DOHH2 (cell line): ENCODE data around the gene ALDH1B1.

Source experiments
- CTCF ChIP-seq: fragments of 200-600 bp; sonication (generic); IDR thresholded peaks from one replicate; pipeline ENCODE4 v1.5.1; 2014; ENCODE audit warnings: antibody characterized with exemption, mild to moderate bottlenecking, low read depth, low read length; ENCODE audit not compliant: poor library complexity, severe bottlenecking
- EZH2phosphoT487 ChIP-seq: fragments of 200-600 bp; sonication (generic); IDR thresholded peaks from 2 replicates; pipeline ENCODE4 v1.6.1; 2017; ENCODE audit warnings: borderline replicate concordance, mild to moderate bottlenecking, antibody characterized with exemption, low read length, moderate library complexity, mixed read lengths

GRCh38 chr9:38376021-38376670, 16.4 kb upstream of the ALDH1B1 start:
- TF ChIP-seq CTCF: no peak
- TF ChIP-seq EZH2phosphoT487: no peak
